DMS53 (cell line): Measurements from ENCODE around the gene CHRDL2.

ENCODE experiments used
- DNase-seq: peaks from one replicate; lab custom pipeline; 2025; lab: John Stamatoyannopoulos, UW

Gene CHRDL2

DNA sequence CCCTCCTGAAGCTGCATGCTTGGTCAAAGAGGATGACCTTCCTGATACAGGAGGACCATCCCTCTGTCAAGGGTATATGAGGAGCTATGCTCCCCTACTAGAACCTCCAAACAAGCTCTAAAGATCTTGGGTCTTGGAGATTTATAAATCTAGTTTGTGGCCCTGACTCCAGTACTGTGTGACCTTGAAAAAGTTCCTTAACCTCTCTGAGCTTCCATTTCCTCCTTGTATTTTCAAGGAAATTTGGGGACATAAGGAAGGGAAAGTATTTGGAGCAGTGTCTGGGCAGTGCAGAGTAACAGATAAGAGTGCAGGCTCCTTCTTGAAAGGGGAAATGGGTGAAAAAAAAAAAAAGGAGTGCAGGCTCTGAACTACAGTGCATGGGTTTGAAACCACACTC lies 45.9 kb downstream of the CHRDL2 start:
- no peak for DNase-seq

DNA sequence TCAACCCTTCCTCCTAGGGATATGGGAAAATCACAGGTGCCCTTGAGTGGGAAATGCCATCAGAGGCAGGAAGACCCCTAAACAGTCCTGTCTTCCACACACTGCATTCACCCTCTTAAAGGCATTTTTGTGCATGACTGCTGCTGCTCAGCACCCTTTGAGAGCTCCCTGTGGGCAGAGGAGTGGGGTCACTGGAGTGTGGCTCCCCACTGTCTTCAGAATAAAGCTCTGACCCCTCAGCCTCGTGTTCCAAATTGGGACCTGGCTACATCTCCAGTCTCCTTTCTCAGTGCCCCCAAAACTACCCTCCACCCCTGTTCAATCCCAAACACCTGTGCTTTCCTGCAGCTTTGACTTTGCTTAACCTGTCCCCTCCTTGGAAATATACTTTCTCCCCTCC lies 46.6 kb downstream of the CHRDL2 start:
- no peak for DNase-seq

DNA sequence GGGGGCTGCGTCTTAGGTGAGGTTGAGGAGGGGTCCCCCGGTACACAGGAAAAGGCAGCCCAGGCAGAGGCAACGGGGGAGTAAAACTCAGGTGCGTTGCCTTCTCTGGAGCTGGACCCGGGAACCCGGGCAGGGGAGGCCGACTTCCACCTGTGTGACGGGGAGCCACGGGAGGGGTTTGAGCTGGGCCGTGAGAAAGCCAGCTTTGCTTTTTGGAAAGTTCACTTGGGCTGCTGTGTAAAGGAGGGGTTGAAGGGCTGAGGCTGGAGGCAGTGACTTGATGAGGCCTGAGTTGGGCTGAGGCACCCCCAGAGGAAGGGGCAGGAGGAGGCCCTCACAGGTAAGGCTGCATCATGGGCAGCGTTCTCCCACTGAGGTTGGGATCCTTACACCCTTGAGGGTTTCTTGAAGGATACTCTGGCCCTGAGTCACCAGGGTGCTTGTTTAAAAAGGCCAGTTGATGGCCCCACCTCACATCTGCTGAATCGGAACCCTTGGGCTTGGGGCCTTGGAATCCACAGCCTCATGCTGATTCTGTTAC lies 47.2 kb downstream of the CHRDL2 start:
- DNase-seq = no peak

DNA sequence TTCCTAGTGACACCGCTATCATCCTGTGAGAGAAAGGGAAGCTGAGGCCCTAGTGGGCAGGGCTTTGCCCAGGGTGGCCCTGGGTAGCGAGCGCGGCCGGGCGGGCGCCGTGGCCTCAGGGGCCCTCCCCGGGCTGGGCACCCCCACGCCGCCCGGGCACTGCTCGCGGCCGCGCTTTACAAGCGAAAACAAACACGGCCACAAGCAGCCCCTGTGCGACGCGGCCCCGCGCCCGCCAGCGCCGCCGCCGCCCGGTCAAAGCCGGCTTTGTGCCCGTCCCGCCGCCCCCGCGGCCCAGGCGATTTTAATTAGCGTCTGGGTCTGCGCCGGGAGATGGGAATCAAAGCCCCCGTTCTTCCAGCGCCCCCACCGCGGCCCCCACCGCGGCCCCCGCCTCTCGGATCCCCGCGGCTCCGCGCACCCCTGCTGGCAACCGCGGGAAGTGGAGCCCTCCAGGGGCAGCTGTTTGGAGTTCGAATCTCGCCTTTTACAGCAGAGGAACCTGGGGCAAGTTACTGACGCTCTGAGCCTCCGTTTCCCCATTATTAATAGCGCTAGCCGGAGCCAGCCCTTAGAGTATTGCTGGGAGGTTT lies 47.9 kb downstream of the CHRDL2 start:
- peak; percentile 78 for DNase-seq

DNA sequence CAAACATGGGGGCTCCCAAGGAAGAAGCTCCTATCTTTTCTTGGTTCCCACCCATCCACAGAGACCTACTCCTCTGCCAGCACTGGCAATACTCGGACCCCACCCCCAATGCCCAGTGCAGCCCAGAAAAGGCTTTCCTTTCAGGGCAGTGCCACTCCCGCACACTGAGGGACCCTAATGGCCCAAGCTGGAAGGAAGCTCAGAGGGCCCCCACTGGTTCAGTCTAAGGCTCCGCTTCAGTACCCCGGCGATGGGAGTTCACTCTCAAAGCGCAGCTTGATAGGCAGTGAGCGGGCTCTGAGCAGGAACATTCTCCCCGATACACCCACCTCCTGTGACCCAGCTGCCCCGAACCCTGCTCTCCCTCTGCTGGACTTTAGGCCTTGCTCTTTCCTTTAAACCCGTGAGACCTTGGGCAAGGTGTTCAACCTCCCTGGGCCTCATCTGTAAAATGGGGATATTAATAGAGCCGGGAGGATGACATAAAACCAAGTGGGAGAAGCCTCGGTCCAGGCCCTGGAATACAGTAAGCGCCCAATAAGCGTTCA lies 48.4 kb downstream of the CHRDL2 start:
- DNase-seq = no peak

DNA sequence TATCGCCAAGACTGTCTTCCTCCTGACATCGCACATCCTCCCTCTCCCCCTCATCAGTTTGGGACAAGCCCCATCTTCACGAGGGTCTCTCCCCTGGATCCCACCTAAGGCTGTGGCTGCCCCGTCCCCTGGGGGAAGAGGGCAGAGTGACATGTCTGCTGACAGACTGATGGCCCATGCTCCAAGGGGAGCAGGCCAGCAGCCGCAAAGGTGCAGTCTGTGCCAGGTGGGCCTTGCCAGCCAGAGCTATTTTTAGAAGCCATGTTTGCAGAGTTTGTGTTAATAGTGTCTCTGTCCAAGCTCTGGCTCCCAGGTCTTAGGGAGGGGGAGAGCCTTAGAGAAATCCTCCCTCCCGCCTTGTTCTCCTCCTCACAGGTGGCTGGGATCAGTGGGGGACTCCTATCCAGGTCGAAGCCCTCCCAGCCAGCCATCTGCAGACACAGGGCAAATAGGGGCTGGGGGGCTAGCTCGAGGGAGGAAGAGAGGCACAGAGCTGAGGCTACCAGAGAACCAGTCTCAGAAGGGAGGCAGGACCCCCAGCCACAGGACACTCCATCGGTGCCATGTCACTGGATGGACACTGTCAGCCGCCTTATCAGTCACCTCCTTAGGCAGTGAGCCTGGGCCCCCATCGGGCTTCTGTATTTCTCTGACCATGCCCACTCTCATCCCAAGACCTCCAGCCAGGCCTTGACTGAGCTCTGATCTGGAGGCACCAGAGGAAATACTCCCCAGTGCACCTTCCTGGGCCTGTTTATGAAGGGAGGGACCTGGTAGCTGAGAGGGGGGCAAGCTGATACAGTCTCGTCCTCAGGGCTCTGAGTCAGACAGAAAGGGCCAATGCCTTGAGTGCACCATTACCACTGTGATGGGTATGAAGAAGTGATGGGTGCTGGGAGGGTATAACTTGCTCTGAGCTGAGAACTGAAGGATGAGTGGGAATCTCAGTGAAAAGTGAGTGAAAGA lies 49.3 kb downstream of the CHRDL2 start:
- DNase-seq = peak; percentile 69

DNA sequence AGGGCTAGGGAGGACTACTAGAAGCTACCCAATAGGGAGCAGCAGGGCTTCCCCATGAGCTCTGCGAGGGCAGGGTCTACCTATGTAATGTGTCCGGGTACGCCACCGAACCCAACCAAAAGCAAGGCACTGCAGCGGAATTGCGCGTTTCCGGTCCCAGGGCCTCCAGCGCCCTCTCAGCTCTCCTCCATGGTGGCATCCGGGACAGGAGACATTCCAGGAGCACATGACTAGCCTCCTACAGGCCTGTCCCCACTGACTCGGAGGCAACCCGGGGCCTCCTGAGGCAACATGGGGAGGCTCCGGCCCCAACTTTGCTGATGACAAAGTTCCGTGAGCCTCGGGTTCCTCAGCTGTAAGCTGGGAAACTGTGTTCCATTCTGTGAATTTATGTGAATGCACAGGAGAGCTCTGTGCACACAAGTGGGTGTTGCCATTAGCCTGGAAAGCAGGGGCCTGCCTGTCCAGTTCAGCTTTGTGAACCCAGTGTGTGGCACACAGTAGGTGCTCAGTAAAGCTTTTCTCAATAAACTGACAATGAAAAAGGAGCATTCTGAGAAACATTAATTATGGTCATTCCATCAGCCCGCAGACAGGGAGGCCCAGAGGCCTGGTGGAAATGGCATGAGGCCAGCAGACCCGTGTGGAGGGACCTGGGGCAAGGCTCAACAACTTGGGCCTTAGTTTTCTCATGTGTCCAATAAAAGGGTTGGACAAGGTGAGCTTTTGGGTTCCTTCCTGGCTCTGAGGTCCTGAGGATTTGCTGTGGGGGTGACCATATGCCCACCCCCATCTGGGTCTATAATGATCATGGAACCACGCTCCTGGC lies 50.3 kb downstream of the CHRDL2 start:
- DNase-seq = peak; percentile 35

DNA sequence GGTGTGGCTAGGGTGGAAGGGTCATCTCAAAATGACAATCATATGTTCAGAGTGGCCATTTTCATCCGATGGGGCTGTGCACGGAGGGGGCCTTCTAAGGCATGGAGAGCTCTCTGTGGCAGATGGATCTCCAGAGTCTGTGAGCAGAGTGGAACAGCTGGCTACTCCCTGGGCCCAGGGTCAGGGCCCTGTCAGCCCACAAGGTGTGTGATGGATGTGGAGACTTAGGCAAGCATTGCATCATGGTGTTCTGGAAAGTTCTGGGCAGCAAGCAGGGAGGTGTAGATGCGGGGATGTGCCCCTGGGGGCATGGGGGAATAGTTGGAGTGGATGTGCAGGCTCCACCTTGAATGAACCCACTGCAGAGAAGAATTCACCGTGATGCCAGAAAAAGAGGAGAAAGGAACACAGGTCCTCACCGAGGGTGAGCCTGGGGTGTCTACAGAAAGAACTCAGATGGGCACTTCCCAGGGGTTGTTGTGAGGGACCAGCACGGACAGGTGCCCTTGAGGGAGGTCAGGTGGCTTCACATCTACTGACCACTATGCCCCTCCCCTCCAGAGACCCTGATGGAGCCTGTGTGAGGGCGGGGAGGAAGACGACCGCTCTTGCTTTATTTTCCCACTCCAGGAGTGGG lies 51.1 kb downstream of the CHRDL2 start:
- no peak for DNase-seq

DNA sequence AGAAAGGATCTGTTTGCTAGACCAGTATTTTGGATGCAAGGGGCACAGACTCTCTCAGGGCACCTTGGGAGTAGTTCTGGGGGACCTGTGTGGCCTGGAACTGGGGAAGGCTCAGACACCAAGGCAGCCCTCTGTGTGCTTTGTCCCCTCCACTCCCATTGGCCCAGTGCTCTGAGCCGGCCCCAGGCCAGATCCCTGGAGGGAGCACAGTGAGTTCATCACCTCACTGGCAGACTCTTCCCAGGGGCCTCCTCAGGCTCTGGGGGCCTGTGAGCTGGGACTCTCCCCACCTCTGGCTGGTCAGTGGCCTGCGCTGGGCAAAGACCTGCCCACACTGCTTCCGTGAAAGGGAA lies 51.7 kb downstream of the CHRDL2 start:
- no peak for DNase-seq

DNA sequence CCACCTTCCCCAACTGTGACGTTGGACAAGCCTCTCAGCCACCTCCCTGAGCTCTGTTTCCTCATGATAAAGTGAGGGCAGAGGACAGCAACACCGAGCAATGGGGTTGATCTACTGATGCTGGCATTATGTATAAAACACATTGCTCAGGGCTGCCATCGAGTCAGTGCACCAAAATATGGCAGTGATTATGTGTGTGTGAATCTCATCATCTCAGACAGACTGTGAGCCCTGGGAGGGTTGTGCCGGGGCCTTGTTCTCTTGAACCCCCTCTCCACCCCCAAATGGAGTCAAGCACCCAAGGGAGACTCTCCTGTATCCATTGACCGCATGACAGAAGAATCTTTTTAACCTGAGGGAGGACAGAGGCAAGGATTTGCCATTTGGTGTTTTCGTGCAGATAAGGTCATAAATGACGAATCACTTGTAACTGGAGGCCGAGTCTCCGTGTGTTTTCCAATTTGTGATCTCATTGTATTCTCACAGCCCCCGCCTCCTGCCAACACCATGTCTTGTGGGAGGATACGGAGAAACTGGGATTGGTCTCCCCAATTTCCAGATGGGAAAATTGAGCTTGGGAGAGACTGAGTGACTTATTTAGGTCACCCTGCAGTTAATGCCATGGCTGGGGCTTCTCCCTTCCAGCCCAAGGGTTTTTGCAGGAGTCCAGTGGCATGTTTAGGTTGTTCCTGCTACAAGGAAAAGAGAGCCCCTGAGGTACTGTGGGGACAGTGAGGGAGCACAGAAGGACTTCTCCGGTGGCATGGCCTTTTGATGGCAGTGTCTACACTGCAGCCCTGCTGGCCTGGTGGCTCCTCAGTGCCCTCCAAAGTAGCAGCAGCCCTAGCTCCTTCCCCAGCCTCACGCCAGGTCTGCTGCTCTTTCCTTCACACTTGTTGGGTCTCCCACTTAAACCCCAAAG lies 52.4 kb downstream of the CHRDL2 start:
- DNase-seq = no peak

DNA sequence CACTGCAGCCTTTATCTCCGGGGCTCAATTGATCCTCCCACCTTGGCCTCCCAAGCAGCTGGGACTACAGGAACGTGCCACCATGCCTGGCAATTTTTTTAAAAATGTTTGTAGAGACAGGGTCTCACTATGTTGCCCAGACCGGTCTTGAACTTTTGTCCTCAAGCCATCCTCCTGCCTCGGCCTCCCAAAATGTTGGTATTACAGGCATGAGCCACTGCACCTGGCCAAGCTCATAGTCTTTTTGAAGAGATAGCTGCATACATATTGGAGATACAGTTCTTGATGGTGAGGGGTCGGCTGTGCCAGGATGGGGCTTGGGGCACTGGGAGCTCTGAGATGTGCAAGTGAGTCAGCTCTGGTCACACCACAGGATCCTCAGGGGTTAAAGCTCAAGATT lies 53.2 kb downstream of the CHRDL2 start:
- DNase-seq = no peak

DNA sequence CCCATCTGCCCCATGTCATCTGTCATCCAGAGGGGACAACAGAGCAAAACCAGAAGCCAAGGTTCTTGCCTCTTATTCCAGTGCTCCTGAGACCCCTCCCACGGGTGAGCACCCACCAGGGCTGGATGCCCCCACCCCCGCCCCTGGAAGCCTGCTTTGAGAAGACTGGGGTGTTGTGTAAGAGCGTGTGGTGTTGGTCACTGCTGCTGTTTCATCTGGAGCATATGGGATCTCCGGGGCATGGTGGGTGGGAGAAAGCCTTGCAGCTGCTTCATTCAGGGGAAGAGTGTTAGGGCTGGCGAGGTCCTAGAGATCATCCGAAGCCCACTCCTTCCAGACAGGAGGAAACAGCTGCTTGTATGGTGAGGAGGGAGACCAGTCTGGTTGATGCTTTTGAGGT lies 54.1 kb downstream of the CHRDL2 start:
- no peak for DNase-seq

DNA sequence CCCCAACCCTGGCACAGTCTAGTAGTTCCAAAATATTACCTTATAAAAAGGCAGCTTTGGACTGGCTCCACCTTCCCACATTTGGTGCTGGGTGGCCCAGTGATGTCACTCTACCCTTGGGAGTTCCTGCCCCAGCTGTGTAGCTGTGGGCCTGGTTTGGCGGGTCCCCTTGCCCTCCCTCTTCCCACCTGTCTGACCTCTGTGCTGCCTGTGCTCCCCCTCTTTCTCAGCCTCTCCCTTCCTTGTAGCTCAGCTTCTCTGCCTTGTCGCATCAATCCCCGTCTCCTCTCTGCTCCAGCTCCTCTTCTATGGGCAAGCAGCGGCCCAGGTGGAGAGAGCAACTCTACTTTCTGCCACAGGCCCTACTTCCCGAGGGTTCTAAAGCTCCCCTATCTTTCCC lies 54.6 kb downstream of the CHRDL2 start:
- DNase-seq = no peak

DNA sequence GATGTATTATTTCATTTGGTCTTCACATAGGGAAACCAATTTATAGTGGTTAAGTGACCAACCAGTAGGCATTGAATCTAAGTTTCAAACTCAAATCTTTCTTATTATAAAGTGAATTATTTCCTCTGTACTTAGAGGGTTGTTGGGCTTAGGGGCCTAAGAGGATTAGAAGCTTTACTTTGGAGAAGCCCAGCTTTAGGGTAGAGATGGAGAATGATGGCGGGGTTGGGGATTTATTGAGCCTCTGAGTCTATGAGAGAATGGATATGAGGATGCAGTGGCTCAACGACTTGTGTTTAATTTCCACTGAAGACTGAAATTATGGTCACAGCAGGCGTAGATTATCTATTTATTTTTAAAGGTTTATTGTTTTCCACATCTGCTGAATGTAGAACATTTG lies 55.5 kb downstream of the CHRDL2 start:
- no peak for DNase-seq

DNA sequence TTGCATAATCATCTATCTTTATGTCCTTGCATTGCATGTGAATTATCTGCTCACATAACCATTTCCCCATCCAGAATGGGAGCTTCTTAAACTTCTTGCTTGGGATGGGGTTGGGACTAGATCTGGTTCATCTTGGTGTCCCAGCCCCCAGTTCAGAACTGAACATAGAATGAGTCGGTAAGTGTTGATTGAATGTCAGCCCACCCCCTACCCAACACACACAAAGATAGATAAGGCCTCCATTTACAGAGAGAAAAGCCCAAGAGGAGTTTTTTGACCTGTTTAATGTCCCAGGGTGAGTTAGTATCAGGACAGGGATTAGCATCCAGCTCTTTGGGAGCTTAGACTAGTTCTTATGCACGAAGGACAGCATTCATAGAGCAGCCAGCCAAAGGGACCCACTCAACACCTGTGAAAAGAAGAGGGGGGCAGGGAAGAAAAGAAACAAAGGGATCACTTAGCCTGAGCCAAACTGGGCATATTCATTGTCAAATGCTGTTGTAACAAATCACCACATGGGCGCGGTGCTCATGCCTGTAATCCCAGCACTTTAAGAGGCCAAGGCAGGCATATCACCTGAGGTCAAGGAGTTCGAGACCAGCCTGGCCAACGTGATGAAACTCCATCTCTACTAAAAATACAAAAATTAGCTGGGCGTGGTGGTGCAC lies 57.4 kb downstream of the CHRDL2 start:
- no peak for DNase-seq

DNA sequence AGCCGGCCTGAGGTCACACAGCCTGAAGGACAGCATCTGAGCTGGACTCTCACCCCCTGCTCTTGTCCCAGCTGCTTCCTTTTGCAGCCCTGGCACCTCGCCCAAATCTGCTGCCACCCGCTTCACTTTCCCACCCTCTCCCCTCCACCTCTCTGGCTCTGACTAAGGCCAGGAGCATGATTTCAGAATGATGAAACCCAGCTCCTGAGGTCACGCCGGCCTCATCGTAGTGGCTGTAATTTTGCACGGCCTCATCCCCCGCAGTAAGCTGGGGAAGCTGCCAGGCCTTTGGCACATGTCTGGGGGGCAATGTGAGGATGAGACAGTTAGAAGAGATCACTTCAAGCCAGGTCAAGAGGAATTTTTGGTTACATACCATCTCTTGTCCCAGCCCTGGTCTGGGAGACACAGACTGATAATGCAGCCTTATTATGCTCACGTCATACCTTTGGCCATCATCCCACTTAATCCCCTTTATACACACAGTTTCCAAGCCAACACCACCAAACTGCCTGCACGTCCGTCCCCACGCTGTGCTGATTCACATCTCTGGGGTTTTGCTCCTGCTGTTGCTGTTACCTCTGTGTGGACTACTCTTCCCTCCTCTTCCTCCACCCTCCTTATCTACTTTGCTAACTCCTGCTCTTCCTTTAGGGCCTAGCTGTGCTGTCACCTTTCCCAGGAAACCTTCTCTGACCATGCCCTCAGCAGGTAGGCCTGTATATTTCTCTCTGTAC lies 58.1 kb downstream of the CHRDL2 start:
- no peak for DNase-seq

DNA sequence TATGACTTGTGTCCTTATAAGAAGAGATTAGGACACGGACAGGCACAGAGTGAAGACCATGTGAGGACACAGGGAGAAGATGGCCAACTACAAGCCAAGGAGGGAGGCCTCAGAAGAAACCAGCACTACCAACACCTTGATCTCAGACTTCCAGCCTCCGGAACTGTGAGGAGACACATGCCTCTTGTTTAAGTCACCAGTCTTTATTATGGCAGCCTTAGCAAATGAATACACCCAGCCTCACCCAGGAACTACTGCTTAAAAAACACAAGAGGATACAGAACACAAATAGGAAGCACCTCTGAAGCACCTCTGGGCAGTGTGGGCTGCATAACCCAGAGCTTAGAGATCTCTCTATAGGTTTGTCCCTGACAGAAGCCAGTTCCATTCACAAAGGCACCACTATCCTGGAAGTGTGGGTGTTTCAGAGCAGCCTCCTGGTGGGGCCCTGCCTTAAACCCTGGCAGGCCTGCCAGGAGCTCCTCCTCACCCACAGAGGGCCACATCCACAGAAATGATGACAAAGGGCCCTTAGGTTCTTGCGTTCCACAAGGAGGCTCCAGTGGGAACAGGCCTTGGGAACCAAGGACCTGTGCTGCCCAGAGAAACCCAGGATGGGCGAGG lies 58.8 kb downstream of the CHRDL2 start:
- no peak for DNase-seq

DNA sequence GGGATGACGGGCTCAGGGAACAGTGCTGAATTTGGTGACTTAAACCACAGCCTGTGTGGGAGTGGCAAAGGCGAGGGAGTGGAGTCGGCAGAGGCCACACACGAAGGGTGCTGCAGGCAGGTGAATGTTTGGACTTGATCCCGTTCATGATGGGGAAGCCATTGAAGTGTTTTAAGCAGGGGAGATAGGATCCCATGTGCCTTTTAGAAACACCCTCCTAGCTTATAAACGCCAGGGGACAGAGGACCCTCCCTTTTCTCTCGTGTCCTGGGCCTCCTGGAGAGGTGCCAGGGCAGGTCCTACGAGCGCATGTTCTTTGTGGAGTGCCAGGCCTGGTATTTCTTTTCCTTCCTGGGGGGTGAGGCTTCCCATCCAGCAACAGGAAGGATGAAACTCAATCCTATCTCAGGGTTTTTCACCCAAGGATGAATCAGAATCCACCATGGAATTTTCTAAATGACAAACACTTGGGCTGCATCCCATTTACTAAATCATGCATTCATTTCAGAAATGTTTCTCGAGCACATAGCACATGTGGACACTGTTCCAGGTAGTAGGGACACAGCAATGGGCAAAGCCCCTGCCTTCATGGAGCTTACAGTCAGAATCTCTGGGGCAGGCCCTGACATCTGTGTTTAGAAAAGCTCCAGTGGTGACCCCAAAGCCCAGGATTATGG lies 59.6 kb downstream of the CHRDL2 start:
- no peak for DNase-seq
